Activated CD8-positive, alpha-beta T cell treated with anti-CD3 and anti-CD28 coated beads for 36 hours (primary cell): ENCODE data around the gene CASP8. TPM values are rescaled to one million over a fixed set of nuclear protein-coding genes. Genes with fewer than 3 reads are reported as not detected.

Experiments
- ATAC-seq: fragments of 200-7000 bp; cut with Tn5 transposase; one replicate; pipeline ENCODE4 v1.10.0; 2021; ENCODE audit warnings: mild to moderate bottlenecking, moderate library complexity
- CTCF ChIA-PET: fragments of 350-600 bp; sonication (Branson Sonifier 250); formaldehyde crosslinking; loops from one replicate; lab custom pipeline; 2021; ENCODE audit warnings: antibody characterized with exemption; lab: Charles Lee
- POLR2A ChIA-PET: fragments of 350-600 bp; sonication (Branson Sonifier 250); formaldehyde crosslinking; loops from one replicate; lab custom pipeline; 2021; ENCODE audit warnings: antibody characterized with exemption; lab: Charles Lee
- DNase-seq: peaks from one replicate; pipeline ENCODE4 v3.0.0-alpha.2; 2020
- H3K27ac Mint-ChIP-seq: one replicate; pipeline ENCODE4 v1.8.0; 2021; ENCODE audit warnings: mild to moderate bottlenecking, mixed read lengths
- H3K27me3 Mint-ChIP-seq: one replicate; pipeline ENCODE4 v1.8.0; 2021; ENCODE audit warnings: mixed read lengths
- H3K36me3 Mint-ChIP-seq: one replicate; pipeline ENCODE4 v1.8.0; 2021; ENCODE audit warnings: low read depth, mixed read lengths
- H3K4me1 Mint-ChIP-seq: one replicate; pipeline ENCODE4 v1.8.0; 2021; ENCODE audit warnings: low read depth, mixed read lengths
- H3K4me3 Mint-ChIP-seq: one replicate; pipeline ENCODE4 v1.8.0; 2021; ENCODE audit warnings: mild to moderate bottlenecking, moderate library complexity, mixed read lengths
- H3K9me3 Mint-ChIP-seq: one replicate; pipeline ENCODE4 v1.8.0; 2021; ENCODE audit warnings: mixed read lengths
- CTCF ChIP-seq: fragments of 200-600 bp; IDR thresholded peaks from one replicate; pipeline ENCODE4 v1.8.0; 2022; ENCODE audit warnings: antibody characterized with exemption, mild to moderate bottlenecking
- intact Hi-C: fragments of 100-400 bp; cut with micrococcal nuclease; formaldehyde crosslinking; loops from one replicate; pipeline ENCODE4 v1.10.0; 2022
- total RNA-seq, 2 experiments: library from RNA; stranded (reverse); gene quantifications; one replicate each; pipeline ENCODE4 v1.2.3, GENCODE V29; 2021

Gene CASP8
- total RNA-seq, 2 experiments from 2014 or later = 35.2 to 38.4 TPM

DNA sequence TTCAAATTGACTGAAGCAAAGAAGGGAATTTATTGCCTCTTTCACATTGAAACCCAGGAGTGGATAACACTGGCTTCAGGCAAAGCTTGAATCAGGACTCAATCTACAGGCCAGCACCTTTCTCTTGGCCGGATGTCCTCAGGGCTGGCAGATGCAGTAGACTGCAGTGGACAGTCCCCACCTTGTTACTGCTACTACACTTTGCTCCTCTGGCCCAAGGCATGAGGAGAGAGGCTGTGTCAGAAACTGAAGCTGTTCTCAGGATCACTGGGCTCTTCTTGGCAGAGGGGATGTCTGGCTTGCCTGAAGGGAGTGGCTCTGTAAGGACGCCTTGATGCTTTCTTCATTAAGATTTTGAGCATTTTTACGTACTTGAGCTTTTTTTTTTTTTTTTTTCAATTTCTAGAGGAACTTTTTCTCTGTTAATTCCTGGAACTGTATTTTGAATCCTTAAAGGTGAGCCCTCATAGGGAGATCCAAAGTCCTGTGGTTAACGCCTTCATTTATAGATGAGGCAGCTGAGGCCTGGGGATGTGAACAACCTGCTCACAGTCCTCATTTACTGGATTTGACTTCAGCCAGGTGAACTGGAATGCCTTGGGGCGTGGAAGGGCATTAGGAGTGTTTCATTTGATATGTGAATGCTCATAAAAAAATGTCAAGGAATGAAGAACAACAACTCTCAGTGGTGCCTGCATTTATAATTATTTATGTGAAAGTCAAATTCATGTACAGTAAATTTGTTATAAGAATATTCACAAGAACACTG is 40.8 kb upstream of the CASP8 start:
- H3K9me3 Mint-ChIP-seq = no peaks in the 10 kb centered on the region
- POLR2A ChIA-PET = interaction anchor here (0.6 to 1.7 kb wide), 10 partner anchors 9 to 148 kb away, joined by 3 to 8 read pairs (median 4); partner anchors contain the start of gene CASP10
- peaks cover 22% of the 10 kb centered on the region for H3K36me3 Mint-ChIP-seq
- H3K4me1 Mint-ChIP-seq = peaks cover 48% of the 10 kb centered on the region
- no peak overlapping the region for H3K4me3 Mint-ChIP-seq
- DNase-seq (no peak), ATAC-seq (no peak)
- H3K27ac Mint-ChIP-seq = peak overlapping the region; percentile 63
- CTCF ChIA-PET = interaction anchor here (1.3 to 6.2 kb wide), 7 partner anchors 9 to 313 kb away, joined by 3 to 83 read pairs (median 4); partner anchors contain the start of gene CASP10
- TF ChIP-seq CTCF = no peak
- no peaks in the 10 kb centered on the region for H3K27me3 Mint-ChIP-seq
- intact Hi-C loops = no loop called here

- Mint-ChIP-seq H3K27ac (peak overlapping the region; percentile 63), H3K4me3 (no peak overlapping the region), H3K4me1 (peaks cover 51% of the 10 kb centered on the region), H3K27me3 (no peaks in the 10 kb centered on the region), H3K9me3 (no peaks in the 10 kb centered on the region), H3K36me3 (peaks cover 21% of the 10 kb centered on the region)
- no peak for TF ChIP-seq CTCF
- POLR2A ChIA-PET = interaction anchor here (0.9 to 1.7 kb wide), 7 partner anchors 10 to 91 kb away, joined by 3 to 8 read pairs (median 5); partner anchors contain the start of gene CASP10
- ATAC-seq = no peak
- CTCF ChIA-PET = interaction anchor here (1.3 to 6.2 kb wide), 5 partner anchors 8 to 43 kb away, joined by 3 to 83 read pairs (median 5); partner anchors contain the start of gene CASP10
- intact Hi-C loops = no loop called here
- DNase-seq = peak; percentile 21
Measured at GRCh38 chr2:201220102-201220570, 40.2 kb upstream of the CASP8 start.

DNA sequence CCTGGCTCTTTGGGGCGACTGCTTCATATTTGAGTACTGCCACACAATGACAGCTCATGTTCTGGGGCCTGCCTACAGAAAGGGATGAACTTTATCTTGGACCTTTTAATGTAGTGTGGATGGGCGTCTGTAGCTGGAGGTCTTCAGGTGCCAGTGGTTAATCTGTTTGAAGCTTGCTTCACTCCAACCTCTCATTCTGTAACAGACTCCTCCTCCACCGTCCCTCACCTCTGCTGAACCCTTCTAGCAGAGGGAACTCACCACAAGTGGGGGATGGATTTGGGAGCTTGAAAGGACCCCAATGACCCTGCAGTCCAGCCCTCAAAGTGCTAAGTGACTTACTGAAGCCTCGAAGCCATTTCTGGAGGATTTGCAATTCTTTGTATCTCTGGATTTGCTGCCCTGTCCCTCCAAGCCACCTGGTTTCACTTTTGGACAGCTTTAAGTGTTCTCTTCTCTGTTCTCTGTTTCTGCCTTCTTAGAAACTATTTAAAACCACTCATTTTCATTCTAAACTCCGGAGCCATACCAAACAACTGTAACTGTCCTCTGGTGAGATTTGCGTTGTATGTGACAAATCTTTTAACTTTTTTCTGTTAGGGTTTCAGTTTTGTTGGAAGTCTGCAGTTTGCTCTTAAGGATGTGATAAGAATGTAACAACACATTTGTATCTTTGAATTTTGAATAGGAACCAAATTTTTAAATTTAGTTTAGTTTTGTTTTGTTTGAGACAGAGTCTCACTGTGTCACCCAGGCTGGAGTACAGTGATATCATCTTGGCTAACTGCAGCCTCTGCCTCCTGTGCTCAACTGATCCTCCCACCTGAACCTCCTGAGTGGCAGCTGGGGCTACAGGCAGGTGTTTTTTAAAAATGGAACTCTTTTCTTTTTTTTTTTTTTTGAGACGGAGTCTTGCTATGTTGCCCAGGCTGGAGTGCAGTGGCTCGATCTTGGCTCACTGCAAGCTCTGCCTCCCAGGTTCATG is 37.0 kb upstream of the CASP8 start:
- ATAC-seq = peak; percentile 58
- POLR2A ChIA-PET = interaction anchor here (0.7 to 1.0 kb wide), 3 partner anchors 22 to 105 kb away, joined by 3 to 4 read pairs (median 3); partner anchors contain the start of gene CASP10
- no peak for TF ChIP-seq CTCF
- Mint-ChIP-seq H3K4me3 (no peak overlapping the region), H3K27ac (peak overlapping the region; percentile 32), H3K9me3 (no peaks in the 10 kb centered on the region), H3K27me3 (no peaks in the 10 kb centered on the region), H3K4me1 (peaks cover 45% of the 10 kb centered on the region), H3K36me3 (peaks cover 10% of the 10 kb centered on the region)
- CTCF ChIA-PET = interaction anchor here (0.7 to 6.2 kb wide), 6 partner anchors 9 to 229 kb away, joined by 3 to 83 read pairs (median 3); partner anchors contain the start of gene CASP10
- DNase-seq = peak; percentile 26
- intact Hi-C loops = no loop called here

- intact Hi-C loops = no loop called here
- Mint-ChIP-seq H3K4me3 (peak overlapping the region; percentile 57), H3K36me3 (peaks cover 1% of the 10 kb centered on the region), H3K4me1 (peaks cover 49% of the 10 kb centered on the region), H3K9me3 (no peaks in the 10 kb centered on the region), H3K27ac (peak overlapping the region; percentile 86), H3K27me3 (no peaks in the 10 kb centered on the region)
- ChIA-PET CTCF (interaction anchor here (1.1 to 4.3 kb wide), 4 partner anchors 9 to 327 kb away, joined by 3 to 43 read pairs (median 8); partner anchors contain the start of gene CASP10), POLR2A (interaction anchor here (1.1 kb wide), 1 partner anchor 111 kb away, joined by 3 read pairs; no protein-coding TSS in a partner anchor)
- ATAC-seq (no peak), DNase-seq (no peak)
- no peak for TF ChIP-seq CTCF
Measured at GRCh38 chr2:201228271-201228911, 31.9 kb upstream of the CASP8 start.
